ENCODE measurements around the gene TMPRSS9.

GRCh38 chr19:2334426-2334825 lies 25.6 kb upstream of the TMPRSS9 start:
- no peak for TF ChIP-seq CTCF (tag by site-specific recombination; IDR thresholded peaks at IDR 0.05)
- TF ChIP-seq SCRT1 (tag by site-specific recombination; IDR thresholded peaks at IDR 0.05; ENCODE audit: borderline replicate concordance): no peak
- no peak for TF ChIP-seq ZNF544 (tag by site-specific recombination; IDR thresholded peaks at IDR 0.05)
- no peak for TF ChIP-seq ZSCAN5A (tag by site-specific recombination; IDR thresholded peaks at IDR 0.05)
- no peak for TF ChIP-seq ZEB2 (tag by site-specific recombination; IDR thresholded peaks at IDR 0.05)

Measured in HEK293 (cell line).